Endometrium (tissue), 2 donors: ENCODE results near the gene RPS21.
"Not testable (repeated sequence)": the region's sequence is repeated elsewhere in the genome, so short reads cannot be mapped to it uniquely, and the experiment has no call there.

Experiments
- FAIRE-seq: peaks from 2 replicates; lab custom pipeline; 2012; peaks lifted over from hg19 to GRCh38; lab: Jason Lieb, UNC
- donor health status: control.
- donor health status: control.

RPS21 gene

DNA sequence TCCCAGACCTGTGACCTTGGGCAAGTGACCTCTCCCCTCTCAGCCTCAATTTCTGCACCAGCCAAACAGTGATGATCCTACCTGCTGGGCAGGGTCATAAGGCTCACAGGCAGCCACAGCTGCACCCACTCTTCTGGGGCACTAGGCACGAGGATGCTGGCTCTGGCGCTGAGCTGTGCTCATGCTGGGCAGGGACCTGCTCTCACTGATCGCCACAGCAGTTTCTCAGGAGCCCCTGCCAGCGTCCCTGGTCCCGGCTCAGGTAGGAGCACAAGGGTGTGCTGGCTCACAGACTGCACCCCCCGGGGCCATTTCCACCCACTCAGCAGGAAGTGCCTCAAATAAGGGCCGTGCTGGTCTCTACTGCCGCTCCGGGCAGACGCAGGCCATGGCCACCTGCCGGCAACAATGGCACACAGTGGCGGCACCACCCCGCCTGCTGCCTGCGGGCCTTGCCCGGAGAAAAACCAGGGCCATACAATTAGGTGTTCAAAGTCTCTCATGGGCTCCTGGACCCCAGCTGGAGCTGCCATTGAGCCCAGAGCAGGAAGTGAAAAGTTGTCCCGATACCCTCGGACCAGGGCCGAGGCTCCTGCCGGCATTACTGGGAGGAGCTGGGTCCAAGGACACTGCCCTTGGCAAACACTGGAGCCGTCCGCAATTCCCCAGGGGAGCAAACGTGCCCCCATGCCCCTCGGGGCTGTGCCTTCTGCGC, 24.7 kb downstream of the RPS21 start:
- no peak for FAIRE-seq

DNA sequence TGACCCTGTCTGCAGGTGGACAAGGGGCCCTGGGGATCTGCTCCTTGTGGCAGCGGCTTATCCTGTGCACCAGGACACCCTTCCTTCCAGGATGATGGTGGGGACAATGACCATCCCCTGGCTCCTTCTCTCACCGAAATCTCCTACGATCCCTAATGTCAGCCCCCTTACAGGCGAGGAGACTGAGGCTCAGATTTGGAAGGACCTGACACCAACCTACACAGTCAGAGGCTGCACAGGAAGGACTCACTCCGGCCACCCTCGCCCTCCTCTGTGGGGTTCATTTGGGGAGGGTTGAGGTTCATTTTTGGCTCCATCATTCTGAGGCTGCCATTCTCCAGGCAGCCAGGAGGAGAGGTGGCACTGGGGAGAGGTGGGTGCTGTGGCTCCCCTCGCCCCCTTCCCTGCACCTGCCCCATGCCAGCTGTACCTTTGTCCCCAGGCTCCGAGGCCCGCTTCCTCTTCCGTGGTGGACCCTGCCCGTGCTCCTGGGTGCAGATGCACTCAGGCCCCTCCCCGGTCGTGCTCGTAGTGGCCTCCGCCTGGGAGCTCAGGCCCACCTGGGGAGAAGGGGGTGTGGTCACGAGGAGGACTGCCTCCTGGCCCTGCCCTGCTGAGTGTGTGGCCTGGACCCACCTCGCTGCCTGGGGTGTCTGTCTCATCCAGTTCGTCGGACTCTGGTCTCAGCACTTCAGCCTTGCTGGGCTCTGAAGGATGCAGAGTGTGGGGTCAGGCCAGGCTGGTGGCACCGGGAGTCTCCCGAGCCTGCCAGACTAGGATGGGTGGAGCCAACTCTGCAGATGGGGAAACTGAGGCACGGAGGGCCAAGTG, 25.5 kb downstream of the RPS21 start:
- no peak for FAIRE-seq

DNA sequence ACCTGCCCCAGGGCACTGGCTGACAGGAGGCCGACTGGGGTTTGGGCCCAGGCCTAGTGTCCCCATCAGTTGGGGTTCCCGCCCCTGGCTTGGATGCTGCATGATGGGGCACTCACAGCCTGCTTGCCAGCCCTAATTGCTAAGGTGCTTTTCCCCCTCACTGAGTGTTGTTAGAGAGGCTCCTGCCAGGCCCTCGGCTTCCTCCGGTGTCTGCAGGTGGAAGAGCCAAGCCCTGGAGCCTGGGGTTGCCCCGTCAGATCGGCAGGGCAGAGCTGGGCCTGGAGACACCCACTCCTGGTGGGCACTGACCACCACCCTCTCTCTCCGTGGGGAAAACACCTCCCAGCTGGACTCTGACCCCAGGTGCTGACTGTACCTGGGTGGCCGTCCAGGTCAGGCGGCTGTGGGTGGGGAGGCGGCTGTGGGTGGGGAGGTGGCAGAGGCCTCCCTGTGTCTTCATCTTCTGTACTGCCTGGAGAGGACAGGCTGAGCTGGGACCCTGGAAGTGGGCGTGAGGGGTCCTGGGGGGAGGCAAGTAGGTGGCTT, 26.2 kb downstream of the RPS21 start:
- FAIRE-seq: no peak

DNA sequence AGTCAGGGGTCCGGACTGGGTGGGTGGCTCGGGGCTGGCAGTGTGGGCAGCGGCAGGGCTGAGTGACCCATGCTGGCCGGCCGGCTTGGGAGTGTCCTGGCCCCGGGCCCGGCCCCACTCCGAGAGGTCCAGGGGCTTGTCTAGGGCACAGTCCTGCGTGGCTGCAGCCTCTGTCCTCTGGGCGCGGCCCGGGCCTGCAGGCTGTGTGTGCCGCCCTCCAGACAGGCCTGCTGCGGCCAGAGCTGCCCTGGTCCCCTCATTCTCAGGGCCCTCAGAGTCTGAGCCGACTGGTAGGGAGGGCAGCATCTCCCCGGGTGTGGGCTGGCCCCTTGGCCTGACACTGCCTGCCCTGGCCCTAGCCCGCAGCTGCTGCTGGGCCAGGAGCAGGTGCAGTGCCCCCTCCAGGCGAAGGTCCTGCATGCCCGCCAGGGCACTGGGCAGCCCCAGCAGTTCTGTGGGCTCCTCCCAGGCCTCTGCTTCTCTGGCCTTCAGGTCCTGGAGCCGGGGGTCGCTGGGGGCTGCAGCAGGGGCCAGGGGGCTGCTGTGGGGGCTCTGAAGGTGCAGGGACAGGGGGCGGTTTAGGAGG, 27.1 kb downstream of the RPS21 start:
- FAIRE-seq: no peak

DNA sequence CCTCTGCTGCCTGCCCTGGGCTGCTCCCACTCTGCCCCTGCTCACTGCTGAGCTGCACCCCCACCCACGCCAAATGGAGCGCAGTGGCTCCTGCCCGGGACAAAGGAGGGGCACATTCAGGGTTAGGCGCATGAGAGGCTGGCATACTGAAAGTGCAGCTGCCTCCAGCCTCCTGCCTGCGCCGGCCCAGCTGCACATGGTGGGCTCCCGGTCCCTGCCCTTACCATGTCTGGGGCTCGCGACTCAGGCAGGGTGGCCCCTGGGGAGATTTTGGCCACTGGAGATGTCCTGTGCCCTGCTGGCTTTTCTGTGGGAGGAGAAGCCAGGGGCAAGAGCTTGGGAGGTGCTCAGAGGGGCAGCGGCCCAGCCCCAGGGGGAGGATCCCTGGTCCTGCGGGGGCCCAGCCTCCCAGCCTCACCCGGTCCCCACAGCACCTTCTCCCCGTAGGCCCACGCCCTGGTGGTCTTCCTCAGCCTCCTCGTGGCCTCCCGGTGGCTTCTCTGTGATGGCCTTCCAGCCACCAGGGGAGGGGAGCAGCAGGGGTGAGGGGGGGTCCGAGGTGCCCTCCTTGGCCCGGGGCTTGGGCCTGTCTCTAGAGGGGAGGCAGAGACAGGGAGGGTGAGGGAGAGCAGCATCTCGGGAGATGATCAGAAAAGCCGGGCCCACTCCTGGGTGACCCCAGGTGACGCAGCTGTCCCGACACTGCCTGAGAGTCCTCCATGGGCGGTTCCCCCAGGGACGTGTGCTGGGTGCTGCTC, 28.6 kb downstream of the RPS21 start:
- FAIRE-seq: no peak

DNA sequence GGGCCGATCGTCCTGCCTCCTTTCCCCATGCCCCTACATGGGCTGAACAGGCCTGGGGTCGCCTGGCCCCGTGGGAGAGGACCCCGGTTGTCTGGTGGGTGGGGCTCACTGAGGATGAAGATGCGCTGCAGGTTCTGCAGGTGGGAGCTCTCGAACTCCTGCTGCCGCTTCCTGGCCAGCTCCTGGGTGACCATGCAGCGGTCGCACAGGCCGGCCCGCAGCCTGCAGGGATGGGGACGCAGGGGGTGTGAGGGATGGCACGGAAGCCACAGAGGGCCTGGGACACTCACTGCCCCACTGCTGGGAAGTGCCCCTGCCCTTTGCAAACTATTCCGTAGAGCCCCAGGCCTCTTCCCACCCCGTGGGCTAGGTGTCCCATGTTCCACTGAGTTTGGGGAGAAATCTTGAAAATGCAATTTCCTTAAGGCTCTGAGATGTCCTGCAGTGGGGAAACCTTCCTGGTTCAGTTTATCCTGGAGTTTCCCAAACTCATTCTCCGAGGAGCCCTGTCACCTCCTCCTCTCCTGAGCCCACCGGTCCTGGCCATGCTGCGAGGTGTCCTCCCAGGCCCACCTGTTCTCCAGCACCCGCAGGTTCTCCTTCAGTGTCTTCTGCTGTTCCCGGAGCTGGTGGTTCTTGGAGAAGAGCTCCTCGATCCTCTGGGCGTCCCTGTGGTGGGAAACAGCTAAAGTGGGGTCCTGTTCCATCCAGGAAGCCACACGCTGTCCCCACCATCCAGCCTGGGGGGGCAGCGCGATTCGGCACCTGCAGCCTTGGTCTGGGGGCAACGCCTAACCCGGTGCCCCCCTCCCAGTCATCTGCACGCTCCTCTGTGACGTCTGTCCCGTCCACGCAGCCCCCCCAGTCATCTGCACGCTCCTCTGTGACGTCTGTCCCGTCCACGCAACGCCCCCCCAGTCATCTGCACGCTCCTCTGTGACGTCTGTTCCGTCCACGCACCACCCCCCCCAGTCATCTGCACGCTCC, 30.0 kb downstream of the RPS21 start:
- FAIRE-seq: no peak

DNA sequence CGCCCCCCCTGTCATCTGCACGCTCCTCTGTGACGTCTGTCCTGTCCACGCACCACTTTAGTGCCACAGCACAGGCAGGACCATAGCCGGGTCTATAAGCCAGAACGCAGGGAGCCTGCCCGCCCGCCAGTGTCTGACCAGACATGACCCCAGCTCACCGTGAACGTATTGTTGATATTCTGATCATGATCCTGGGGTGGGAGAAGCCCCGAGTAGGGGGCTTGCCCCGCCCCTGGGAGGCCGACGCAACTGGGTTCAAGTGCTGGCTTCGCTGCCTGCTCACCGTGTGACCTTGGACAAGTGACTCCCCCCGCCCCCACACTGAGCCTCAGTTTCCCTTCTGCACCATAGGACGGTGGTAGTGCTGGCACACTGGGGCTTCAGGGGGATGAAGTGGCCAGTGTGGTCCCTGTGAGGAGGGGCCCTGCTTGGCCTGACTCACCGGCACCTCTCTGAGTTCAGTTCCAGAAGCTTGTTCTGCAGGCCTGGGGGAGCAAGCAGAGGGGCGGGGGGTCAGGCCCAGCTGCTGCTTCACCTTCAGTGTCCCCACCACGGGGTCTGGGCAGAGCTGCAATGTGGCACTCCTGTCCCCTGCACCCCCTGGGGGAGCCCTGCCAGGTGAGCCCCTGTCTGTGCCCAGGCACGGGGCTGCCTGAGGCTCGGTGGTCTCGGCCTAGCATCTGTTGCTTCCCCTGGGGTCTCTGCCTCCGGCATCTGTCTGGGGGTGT, 31.2 kb downstream of the RPS21 start:
- no peak for FAIRE-seq

DNA sequence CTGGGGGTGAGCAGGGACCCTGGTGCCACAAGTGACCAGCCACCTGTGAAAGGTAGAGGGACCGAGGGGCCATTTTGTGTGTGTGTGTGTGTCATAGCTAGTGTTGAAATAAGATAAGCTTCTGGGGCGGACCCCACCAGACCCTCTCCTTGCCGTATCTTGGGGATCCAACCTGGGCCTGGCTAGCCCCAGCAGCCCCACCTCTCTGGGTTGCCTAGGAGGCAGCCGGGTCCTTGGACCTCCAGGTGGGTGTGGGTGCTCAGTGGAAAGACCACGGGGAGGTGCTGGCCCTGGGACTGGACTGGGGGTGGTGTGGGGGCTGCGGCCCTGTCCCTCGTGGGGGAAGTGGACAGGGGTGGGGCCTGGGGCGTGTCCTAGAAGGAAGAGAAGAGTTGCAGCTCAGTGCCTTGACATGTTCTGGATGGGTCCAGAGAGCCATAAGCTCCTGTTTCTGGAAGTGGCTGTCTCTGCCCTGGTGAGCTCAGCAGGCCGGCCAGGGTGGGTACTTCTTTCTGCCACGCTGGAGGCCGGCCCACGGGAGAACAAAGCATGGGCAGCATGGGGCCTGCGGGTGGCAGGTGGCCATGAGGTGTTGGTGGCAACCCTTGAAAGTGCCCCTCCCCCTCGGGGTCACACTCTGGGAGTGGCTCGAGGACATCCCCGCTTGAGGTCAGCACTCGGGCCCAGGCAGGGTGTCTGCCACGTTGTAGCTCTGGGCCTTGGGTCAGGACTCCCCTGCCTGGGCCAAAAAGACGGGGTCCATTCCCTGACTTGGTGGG, 32.0 kb downstream of the RPS21 start:
- FAIRE-seq: no peak

DNA sequence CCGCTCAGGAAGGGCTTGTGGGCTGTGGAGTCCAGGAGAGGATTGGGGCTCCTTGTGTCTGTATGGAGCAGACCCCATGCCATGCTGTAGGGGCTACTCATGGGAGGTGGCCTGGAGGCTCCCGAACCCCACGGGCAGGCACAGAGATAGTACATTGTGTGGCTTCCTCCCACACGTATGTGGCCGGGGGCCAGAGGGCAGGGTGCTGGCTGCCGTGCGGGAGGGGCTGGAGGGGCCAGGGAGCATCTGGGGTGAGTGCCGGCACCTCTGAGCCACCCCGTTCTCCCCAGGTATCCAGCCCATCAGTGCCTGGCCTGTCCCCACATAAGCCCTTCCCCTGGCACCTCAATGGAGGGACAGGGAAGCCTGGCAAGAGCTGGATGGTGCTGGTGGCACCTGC, 32.9 kb downstream of the RPS21 start:
- no peak for FAIRE-seq

DNA sequence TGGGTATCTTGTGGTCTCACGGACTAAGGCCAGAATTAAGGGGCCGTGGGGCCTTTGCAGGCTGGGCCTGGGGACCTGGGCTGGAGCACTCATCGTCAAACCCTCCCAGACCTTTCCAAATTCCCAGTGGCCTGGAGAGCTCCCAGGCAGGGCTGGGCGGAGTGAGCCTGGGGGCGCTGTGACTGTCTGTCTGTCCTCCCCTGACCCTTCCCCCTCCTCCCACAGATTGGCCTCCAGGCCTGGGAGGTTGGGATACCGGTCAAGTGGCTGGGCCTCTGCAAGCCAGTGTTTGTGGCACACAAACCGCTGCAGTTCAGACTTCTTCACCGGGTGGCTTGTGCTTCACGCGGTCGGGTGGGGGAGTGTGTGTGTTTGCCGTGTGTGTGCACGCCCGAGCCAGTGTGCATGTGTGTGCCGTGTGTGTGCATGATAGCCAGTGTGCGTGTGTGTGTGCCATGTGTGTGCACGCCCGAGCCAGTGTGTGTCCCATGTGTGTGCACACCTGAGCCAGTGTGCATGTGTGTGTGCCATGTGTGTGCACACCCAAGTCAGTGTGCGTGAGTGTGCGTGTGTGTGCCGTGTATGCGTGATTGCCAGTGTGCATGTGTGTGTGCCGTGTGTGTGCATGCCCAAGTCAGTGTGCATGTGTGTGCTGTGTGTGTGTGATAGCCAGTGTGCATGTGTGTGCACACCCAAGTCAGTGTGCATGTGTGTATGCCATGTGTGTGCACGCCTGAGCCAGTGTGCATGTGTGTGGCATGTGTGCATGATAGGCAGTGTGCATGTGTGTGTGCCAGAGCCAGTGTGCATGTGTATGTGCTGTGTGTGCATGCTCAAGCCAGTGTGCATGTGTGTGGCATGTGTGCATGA, 34.2 kb downstream of the RPS21 start:
- no peak for FAIRE-seq

DNA sequence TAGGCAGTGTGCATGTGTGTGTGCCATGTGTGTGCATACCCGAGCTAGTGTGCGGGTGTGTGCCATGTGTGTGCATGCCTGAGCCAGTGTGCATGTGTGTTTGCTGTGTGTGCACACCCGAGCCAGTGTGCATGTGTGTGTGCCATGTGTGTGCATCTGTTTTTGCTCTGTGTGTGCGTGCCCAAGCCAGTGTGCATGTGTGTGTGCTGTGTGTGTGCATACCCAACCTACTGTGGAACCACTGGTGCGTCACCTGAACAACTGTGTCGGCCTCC, 34.8 kb downstream of the RPS21 start:
- no peak for FAIRE-seq

DNA sequence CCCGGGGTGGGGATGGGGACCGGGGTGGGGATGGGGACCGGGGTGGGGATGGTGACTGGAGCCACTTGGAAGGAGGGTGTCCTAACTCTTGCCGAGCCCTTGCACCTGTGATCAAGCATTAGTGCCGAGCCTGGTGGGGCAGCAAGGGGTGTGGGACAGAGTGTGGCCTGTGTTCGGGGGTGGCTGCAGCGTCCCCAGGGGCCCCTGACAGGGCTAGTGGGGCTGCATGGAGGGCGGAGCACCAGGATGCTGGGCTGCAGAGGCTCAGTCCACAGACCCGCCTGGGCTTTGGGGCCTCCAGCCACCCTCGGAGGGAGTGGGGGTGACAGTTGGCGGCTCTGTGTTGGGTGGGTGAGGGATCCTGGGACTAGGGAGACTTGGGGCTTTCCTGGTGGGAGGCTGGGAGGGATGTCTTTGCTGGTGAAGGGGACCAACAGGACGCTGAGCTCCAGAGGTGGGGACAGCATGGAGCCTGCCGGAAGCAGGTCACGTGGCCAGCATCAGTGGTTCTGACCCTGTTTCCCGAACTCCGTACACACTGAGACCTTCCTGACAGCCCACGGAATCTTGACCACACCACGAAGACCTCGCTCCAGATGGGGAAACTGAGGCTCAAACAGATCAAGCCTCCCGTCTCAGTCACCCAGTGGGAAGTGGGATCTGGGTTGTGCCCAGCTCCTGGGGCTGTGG, 35.9 kb downstream of the RPS21 start:
- no peak for FAIRE-seq

DNA sequence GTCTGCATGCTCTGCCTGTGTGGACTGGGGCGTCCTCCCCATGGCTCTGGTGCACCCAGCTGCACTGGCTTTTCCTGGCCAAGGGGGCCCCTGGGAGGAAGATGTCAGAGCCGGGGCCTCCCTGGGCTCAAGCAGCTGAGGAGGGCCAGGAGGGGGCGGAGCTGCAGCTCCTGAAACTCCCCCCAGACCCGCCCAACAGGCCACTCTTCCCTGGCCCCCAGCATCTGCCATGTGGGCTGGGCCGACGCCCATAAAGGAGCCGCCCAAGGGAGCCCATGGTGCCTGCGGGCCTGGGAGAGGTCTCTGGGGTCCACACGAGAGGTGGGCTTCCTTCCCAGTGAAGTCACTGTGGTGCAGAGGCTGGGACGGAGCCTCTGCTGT, 36.4 kb downstream of the RPS21 start:
- no peak for FAIRE-seq

DNA sequence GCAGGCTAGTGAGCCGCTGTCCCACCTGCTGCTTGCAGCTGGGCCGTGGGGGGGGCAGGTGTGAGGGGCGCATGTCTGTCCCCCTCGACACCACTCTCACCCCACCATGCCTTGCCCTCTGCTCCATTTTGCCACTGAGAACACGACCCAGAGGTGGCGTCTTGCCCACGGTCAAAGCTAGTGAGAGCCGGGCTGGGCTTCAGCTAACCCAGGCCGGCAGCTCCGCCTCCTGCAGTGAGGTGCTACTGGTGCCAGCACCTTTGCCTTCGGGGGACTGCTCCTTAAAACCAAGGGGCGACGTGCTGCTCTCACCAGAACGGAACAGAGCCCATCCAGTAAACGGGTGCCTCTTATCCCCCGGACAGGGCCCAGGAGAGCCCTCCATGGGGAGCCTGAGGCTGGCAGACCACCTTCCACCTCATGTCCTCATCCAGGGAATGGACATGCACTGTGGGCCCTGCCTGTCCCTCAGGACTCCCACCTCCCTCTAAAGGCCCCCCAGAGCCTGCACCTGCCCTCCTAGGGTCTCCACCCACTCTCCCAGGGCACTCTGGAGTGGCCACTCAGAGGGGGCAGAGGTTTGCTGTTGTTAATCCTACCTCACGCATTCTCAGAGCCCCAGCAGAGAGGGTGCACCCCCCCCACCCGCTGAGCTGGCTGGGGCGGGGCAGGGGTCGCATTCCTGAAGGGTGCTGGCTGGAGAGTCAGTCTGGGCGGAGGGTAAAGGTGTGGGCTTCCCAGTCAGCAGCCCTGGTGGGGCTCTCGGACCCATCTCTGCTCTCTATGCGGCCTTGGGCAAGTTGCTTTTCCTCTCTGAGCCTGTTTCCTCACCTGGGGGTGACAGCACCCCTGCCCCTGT, 37.6 kb downstream of the RPS21 start:
- FAIRE-seq: no peak

DNA sequence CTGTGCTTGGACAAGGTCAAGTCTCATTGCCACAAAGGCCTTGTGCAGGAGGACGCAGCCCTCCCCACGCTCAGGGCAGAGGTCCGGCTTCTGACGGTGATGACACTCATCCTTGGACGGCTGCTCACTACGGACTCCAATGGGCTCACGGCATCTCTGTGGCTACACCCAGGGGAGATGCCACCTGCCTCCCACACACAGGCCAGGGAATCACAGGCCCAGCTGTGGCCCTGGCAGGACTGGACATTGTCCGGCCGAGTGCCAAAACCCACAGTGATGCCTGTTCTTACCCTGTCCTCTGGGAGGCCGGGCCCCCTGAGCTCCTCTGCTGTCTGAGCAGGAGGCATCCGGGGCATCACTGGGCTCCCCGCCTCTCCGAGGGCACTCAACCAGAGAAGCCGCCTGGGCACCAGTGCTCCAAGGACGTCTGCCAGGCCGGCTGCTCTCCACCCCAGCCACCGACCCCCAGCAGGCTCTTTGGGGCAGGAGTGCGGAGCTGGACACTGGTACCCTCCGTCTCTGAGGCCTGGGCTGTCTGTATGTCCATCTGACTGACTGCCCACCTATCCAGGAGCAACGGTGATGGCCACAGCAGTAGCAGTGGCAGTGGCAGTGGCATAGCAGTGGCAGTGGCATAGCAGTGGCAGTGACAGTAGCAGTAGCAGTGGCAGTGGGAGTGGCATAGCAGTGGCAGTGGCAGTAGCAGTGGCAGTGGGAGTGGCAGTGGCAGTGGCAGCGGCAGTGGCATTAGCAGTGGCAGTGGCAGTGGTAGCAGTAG, 38.6 kb downstream of the RPS21 start:
- FAIRE-seq: no peak

DNA sequence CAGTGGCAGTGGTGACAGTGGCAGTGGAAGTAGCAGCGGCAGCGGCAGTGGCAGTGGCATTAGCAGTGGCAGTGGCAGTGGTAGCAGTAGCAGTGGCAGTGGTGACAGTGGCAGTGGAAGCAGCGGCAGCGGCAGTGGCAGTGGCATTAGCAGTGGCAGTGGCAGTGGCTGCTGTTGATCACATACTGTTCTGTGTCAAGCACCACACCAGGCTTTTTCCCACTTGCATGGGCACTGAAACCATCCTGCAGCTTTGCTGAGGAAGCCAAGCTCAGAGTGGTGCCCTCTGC, 39.1 kb downstream of the RPS21 start:
- not testable (repeated sequence) for FAIRE-seq

DNA sequence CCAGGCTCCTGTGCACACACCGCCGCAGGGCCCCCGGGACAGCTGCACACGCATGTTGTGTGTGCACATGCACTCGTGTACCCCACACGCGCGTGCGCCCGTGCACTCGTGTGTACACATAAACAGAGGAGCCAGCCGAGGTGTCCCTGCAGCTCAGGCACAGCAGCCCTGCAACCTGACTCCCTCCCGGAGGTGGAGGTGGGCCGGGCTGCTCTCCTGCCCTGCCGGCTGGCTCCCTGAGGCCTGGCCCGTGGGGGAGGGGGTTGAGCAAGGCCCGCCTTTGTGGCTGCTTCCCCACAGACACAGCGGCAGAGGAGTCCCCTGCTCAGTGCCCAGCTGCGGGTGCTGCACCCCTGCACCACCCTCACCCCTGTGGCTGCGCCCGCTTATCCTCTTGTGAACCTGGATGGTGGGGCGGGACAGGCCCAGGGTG, 39.8 kb downstream of the RPS21 start:
- no peak for FAIRE-seq
